SU-DHL-6 (cell line): Measurements from ENCODE around the gene BIRC3.

Experiments used
- H2AFZ ChIP-seq: fragments of 200-600 bp; sonication (generic); 2 replicates; pipeline ENCODE4 v1.6.1; 2014; ENCODE audit warnings: low read depth, mild to moderate bottlenecking, moderate library complexity, mixed read lengths, antibody characterized with exemption, low read length; ENCODE audit not compliant: severe bottlenecking
- H3F3A ChIP-seq: fragments of 200-600 bp; shearing (Covaris generic); 2 replicates; pipeline ENCODE4 v1.6.0; 2016; ENCODE audit warnings: antibody characterized with exemption, mild to moderate bottlenecking; ENCODE audit not compliant: insufficient read depth
- H3K27ac ChIP-seq: fragments of 200-600 bp; sonication (generic); 2 replicates; pipeline ENCODE4 v1.5.1; 2016; ENCODE audit warnings: low read depth, mild to moderate bottlenecking, low read length, moderate library complexity, mixed read lengths
- H3K27me3 ChIP-seq: fragments of 200-600 bp; sonication (generic), shearing (Covaris generic); 2 replicates; pipeline ENCODE4 v1.6.0; 2014; ENCODE audit warnings: mild to moderate bottlenecking, low read length
- H3K36me3 ChIP-seq: fragments of 200-600 bp; sonication (generic); 2 replicates; pipeline ENCODE4 v1.6.1; 2014; ENCODE audit warnings: mild to moderate bottlenecking, low read length, mixed read lengths
- H3K4me2 ChIP-seq: fragments of 300-600, 200-600 bp; shearing (Covaris generic), sonication (generic); 2 replicates; pipeline ENCODE4 v1.6.0; 2014; ENCODE audit warnings: low read length, low read depth, mild to moderate bottlenecking; ENCODE audit not compliant: poor library complexity, severe bottlenecking
- H3K4me3 ChIP-seq: fragments of 200-600 bp; sonication (generic); 2 replicates; pipeline ENCODE4 v1.5.1; 2014; ENCODE audit warnings: antibody characterized with exemption, low read length, mild to moderate bottlenecking, mixed read lengths; ENCODE audit not compliant: insufficient read depth, poor library complexity, severe bottlenecking
- H3K79me2 ChIP-seq: fragments of 200-600 bp; sonication (generic); 2 replicates; pipeline ENCODE4 v1.6.1; 2014; ENCODE audit warnings: mild to moderate bottlenecking, low read length, moderate library complexity; ENCODE audit not compliant: insufficient read depth
- H3K9ac ChIP-seq: fragments of 200-600 bp; sonication (generic); 2 replicates; pipeline ENCODE4 v1.7.0; 2014; ENCODE audit warnings: mild to moderate bottlenecking, low read length
- H3K9me2 ChIP-seq: fragments of 200-600 bp; sonication (generic); replicated peaks from 2 replicates; pipeline ENCODE4 v1.6.1; 2014; ENCODE audit warnings: low read length; ENCODE audit not compliant: insufficient read depth
- H3K9me3 ChIP-seq: fragments of 200-600 bp; sonication (generic); 2 replicates; pipeline ENCODE4 v1.6.1; 2014; ENCODE audit warnings: low read length, mixed read lengths; ENCODE audit not compliant: insufficient read depth
- H4K20me1 ChIP-seq: fragments of 200-600 bp; sonication (generic); 2 replicates; pipeline ENCODE4 v1.6.1; 2014; ENCODE audit warnings: low read depth, mild to moderate bottlenecking, antibody characterized with exemption, low read length, moderate library complexity, mixed read lengths
- EZH2phosphoT487 ChIP-seq: fragments of 200-600 bp; sonication (generic), shearing (Covaris generic); conservative IDR thresholded peaks from 2 replicates; pipeline ENCODE4 v1.6.1; 2018; ENCODE audit warnings: mild to moderate bottlenecking, antibody characterized with exemption, low read length, moderate library complexity, mixed read lengths
- TF ChIP-seq, protein P1 (sequence below): fragments of 200-600 bp; sonication (generic); IDR thresholded peaks from one replicate; pipeline ENCODE4 v1.5.1; 2017; ENCODE audit warnings: antibody characterized with exemption, mild to moderate bottlenecking, low read length, moderate library complexity; ENCODE audit not compliant: insufficient read depth, poor library complexity, severe bottlenecking

BIRC3 gene

DNA sequence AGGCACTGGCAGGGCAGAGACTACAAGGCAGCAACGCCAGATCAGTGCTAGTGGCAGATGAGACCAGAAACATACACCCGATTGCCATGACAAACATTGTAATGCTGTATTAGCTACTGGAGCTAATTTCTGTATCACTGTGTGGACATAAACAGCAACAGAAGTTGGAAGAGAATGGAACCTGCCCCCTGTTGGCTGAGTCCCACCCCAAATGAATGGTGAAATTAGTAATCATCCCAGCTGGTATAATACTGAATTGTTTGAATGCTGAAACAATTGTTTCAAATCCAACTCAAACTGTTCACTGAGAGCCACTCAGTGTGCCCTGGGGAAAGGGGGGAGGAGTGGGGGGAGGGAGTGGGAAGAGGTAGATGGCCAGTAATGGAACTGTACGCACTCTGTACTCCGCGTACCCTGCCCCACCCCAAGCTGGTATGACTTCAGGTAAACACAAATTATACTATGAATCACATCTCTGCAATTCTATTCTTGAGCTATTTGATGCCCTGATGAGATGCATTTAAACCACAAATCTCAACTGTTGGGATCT lies 11.2 kb upstream of the BIRC3 start:
- no peaks in the 10 kb centered on the region for H4K20me1 ChIP-seq
- peaks cover 15% of the 10 kb centered on the region; the same call in 1 of the 2 replicates for H3K9me3 ChIP-seq
- H3K27me3 ChIP-seq: no peaks in the 10 kb centered on the region
- H3K36me3 ChIP-seq: no peaks in the 10 kb centered on the region
- H3K4me3 ChIP-seq: peak overlapping the region; percentile 33
- H3F3A ChIP-seq: peaks cover 21% of the 10 kb centered on the region
- H3K9ac ChIP-seq: peak overlapping the region; percentile 55
- TF ChIP-seq, protein P1, sequence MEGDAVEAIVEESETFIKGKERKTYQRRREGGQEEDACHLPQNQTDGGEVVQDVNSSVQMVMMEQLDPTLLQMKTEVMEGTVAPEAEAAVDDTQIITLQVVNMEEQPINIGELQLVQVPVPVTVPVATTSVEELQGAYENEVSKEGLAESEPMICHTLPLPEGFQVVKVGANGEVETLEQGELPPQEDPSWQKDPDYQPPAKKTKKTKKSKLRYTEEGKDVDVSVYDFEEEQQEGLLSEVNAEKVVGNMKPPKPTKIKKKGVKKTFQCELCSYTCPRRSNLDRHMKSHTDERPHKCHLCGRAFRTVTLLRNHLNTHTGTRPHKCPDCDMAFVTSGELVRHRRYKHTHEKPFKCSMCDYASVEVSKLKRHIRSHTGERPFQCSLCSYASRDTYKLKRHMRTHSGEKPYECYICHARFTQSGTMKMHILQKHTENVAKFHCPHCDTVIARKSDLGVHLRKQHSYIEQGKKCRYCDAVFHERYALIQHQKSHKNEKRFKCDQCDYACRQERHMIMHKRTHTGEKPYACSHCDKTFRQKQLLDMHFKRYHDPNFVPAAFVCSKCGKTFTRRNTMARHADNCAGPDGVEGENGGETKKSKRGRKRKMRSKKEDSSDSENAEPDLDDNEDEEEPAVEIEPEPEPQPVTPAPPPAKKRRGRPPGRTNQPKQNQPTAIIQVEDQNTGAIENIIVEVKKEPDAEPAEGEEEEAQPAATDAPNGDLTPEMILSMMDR: peak; percentile 19
- TF ChIP-seq EZH2phosphoT487: no peak
- H3K9me2 ChIP-seq: no peaks in the 10 kb centered on the region
- no peaks in the 10 kb centered on the region for H3K79me2 ChIP-seq
- peak overlapping the region; percentile 73 for H3K4me2 ChIP-seq
- H3K27ac ChIP-seq: peak overlapping the region; percentile 95
- H2AFZ ChIP-seq: peak overlapping the region; percentile 87

DNA sequence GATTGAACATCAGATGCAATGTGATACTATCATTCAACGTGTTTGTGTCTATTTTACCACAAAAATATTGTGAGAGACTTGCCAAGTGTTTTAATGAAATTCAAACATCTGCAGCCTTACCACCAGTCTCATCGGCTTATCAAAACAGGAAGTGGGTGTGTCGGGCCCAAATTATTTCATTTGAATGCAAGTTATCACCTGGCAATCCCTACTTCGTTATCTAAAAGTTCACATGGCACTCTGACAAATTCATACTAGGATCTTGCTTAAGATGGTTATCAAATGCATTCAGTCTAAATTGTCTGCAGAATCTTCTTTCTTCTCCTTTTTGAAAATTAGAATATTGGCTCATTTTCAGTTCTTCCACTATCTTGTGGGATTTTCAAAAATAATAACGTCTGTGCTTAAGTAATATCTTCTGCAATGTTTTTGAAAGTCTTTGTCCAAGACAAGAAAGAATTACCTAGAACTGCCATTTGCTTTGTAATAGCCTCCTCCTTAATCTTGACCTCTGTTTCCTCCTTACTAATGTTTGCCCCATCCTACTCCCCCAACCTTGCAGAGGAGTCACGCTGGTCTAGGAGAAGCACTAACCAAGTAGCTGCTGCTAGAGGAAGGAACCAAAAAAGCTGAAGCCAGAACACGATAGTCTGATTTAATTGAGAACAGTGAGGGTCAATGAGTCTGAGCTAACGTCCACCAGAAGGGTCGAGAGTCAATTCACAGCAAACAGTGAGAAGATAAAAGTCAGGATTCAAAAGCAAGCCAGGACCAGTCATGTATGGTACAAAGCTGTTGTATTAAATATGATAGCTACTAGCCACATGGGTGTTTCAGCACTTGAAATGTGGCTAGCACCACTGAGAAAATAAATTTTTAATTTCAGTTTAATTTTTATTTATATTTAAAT lies 10.2 kb upstream of the BIRC3 start:
- Histone ChIP-seq H2AFZ (peak overlapping the region; percentile 87), H3K9ac (peak overlapping the region; percentile 55), H3K27ac (peak overlapping the region; percentile 95), H3K9me3 (peaks cover 9% of the 10 kb centered on the region; the same call in 1 of the 2 replicates), H3F3A (peaks cover 21% of the 10 kb centered on the region), H4K20me1 (no peaks in the 10 kb centered on the region), H3K4me2 (peak overlapping the region; percentile 73), H3K27me3 (no peaks in the 10 kb centered on the region), H3K4me3 (peak overlapping the region; percentile 35), H3K36me3 (no peaks in the 10 kb centered on the region), H3K79me2 (no peaks in the 10 kb centered on the region), H3K9me2 (no peaks in the 10 kb centered on the region)
- TF ChIP-seq EZH2phosphoT487: no peak
- TF ChIP-seq, protein P1: no peak

DNA sequence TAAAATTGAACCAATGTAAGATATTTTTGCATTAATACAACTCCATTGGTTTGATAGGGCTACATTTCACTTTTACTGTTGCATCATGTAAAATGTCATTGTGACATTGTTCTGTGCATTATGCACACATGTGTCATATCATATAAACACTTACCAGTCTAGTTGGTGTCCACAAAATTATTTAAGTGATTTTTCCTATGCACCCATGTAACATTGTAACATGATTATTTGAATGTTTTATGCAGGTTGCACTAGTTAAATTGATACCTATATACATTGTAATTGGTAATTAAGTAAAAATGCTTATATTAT lies 9.6 kb upstream of the BIRC3 start:
- H3K27me3 ChIP-seq: no peaks in the 10 kb centered on the region
- no peaks in the 10 kb centered on the region for H4K20me1 ChIP-seq
- TF ChIP-seq EZH2phosphoT487: no peak
- TF ChIP-seq, protein P1: no peak
- peaks cover 3% of the 10 kb centered on the region; the same call in 1 of the 2 replicates for H3K9me3 ChIP-seq
- 0 out of 2 replicates have a peak overlapping the region, but pooled peaks have one; percentile 55 for H3K9ac ChIP-seq
- H3K4me3 ChIP-seq: no peak overlapping the region
- H3K27ac ChIP-seq: peak overlapping the region; percentile 95
- H3K79me2 ChIP-seq: no peaks in the 10 kb centered on the region
- H3F3A ChIP-seq: peaks cover 23% of the 10 kb centered on the region
- no peak overlapping the region for H2AFZ ChIP-seq
- peak overlapping the region; percentile 73 for H3K4me2 ChIP-seq
- no peaks in the 10 kb centered on the region for H3K36me3 ChIP-seq
- H3K9me2 ChIP-seq: no peaks in the 10 kb centered on the region
